Stomach (tissue), 9 donors: ENCODE measurements around the gene VASH1. TPM values are rescaled to one million over a fixed set of nuclear protein-coding genes. Genes with fewer than 3 reads are reported as not detected.

ENCODE experiments used
- DNase-seq, 2 donors: peaks; one replicate each; pipeline versions ENCODE4 v3.0.0 to v3.0.0-alpha.2; 2013 to 2019
- H3K27ac ChIP-seq, 5 donors: fragments of 200-600 bp in 4 of 5; sonication (generic) in 4 of 5; one replicate each; pipeline ENCODE4 v1.5.1; 2013 to 2019; ENCODE audit warnings: mild to moderate bottlenecking in 1 of 5, moderate library complexity in 1 of 5
- H3K27me3 ChIP-seq, 3 donors: fragments of 200-600 bp; sonication (generic); one replicate each; pipeline ENCODE4 v1.5.1; 2017 to 2019; ENCODE audit warnings: mixed run types in 1 of 3
- H3K36me3 ChIP-seq, 4 donors: fragments of 200-600 bp; sonication (generic); 1 replicate in 3 of 4; 2 replicates in 1 of 4; pipeline ENCODE4 v1.5.1; 2016 to 2019
- H3K4me1 ChIP-seq, 4 donors: fragments of 200-600 bp; sonication (generic); one replicate each; pipeline ENCODE4 v1.5.1; 2016 to 2019
- H3K4me3 ChIP-seq, 4 donors: fragments of 200-600 bp; sonication (generic) in 3 of 4; one replicate each; pipeline ENCODE4 v1.5.1; 2016 to 2019; ENCODE audit warnings: mild to moderate bottlenecking in 1 of 4
- H3K9me3 ChIP-seq, 4 donors: fragments of 200-600 bp; sonication (generic); one replicate each; pipeline ENCODE4 v1.5.1; 2016 to 2019
- CTCF ChIP-seq, 7 experiments: fragments of 450-650 bp in 4 of 7; fragments of 200-600 bp in 3 of 7; sonication (generic) in 3 of 7; IDR thresholded peaks; one replicate each; pipeline ENCODE4 v1.5.1; 2016 to 2019; ENCODE audit warnings: antibody characterized with exemption in 7 of 7, control low read depth in 2 of 7, mild to moderate bottlenecking in 1 of 7
- EP300 ChIP-seq: sonication (generic); formaldehyde crosslinking; IDR thresholded peaks from one replicate; pipeline ENCODE4 v1.6.1; 2017; ENCODE audit warnings: antibody characterized with exemption
- POLR2A ChIP-seq, 4 donors: fragments of 450-650 bp; IDR thresholded peaks; one replicate each; pipeline ENCODE4 v1.6.1; 2016; ENCODE audit warnings: antibody characterized with exemption in 4 of 4, control low read depth in 2 of 4, mild to moderate bottlenecking in 1 of 4, moderate library complexity in 1 of 4
- POLR2AphosphoS5 ChIP-seq, 3 donors: sonication (generic); formaldehyde crosslinking; IDR thresholded peaks; one replicate each; pipeline ENCODE4 v1.6.1; 2016; ENCODE audit warnings: antibody characterized with exemption in 3 of 3
- WGBS, 5 donors: extraction: QIAGEN DNeasy Blood & Tissue Kit in 3 of 5; methylation state at CpG; one replicate each; pipeline versions ENCODE4 v1.1.5 to v1.1.7; 2013 to 2018; 5-methylcytosine and 5-hydroxymethylcytosine counted together
- intact Hi-C: fragments of 100-400 bp; cut with DNase I; formaldehyde crosslinking; loops from one replicate; pipeline ENCODE4 v1.15.1; 2023; ENCODE audit warnings: low total_unique reads
- polyA plus RNA-seq, 3 donors: library from polyadenylated mRNA; stranded (reverse); fragments of 200-250 nt; gene quantifications; one replicate each; pipeline ENCODE4 v1.2.3, GENCODE V29; 2013
- total RNA-seq, 5 donors: library from RNA; depleted of rRNA; stranded (reverse); fragments of >200 nt; gene quantifications; one replicate each; pipeline versions ENCODE4 v1.1.0 to v1.2.3, GENCODE V29; 2014 to 2016
- donor health status: healthy with polysubstance abuse.
- donor health status: Bipolar disorder and iron deficiency.
- donor health status: healthy.

VASH1 gene
- total and polyA plus RNA-seq, 8 donors, result 2.7 to 15.4 (median 9.7) TPM

- peak overlapping the region in 2 of 5 donors; percentile 76 to 79 for H3K27ac ChIP-seq
- no peaks in the 10 kb centered on the region for H3K9me3 ChIP-seq
- H3K36me3 ChIP-seq, result peaks cover 0 to 15% (median 0%) of the 10 kb centered on the region in 4 donors
- DNase-seq, result no peak
- TF ChIP-seq CTCF (IDR thresholded peaks at IDR 0.05) (no peak), EP300 (no peak), POLR2AphosphoS5 (IDR thresholded peaks at IDR 0.05) (no peak), POLR2A (IDR thresholded peaks at IDR 0.05) (no peak)
- no peak overlapping the region for H3K4me3 ChIP-seq
- no peaks in the 10 kb centered on the region for H3K27me3 ChIP-seq
- intact Hi-C loops, result no loop called here
- peaks cover 0 to 31% (median 14%) of the 10 kb centered on the region in 4 donors for H3K4me1 ChIP-seq
- 84 to 91% (median 87%) methylated on average over 9 of the region's 9 CpGs for WGBS, 5 donors
These were observed 10.2 kb downstream of the VASH1 start for GRCh38 chr14:76771437-76771980.

GRCh38 chr14:76772300-76773187 lies 11.3 kb downstream of the VASH1 start:
- H3K27ac ChIP-seq, result peak overlapping the region in 4 of 5 donors; percentile 30 to 79 (median 64)
- H3K4me1 ChIP-seq, result peaks cover 0 to 35% (median 14%) of the 10 kb centered on the region in 4 donors
- 44 to 59% (median 54%) methylated on average over 8 to 13 of the region's 13 CpGs for WGBS, 5 donors
- H3K9me3 ChIP-seq, result no peaks in the 10 kb centered on the region
- DNase-seq, result peak in 1 of 2 donors; percentile 83
- no peaks in the 10 kb centered on the region for H3K27me3 ChIP-seq
- peaks cover 0 to 15% (median 0%) of the 10 kb centered on the region in 4 donors for H3K36me3 ChIP-seq
- TF ChIP-seq CTCF (IDR thresholded peaks at IDR 0.05), result no peak
- TF ChIP-seq POLR2A (IDR thresholded peaks at IDR 0.05), result no peak
- no peak for TF ChIP-seq POLR2AphosphoS5 (IDR thresholded peaks at IDR 0.05)
- TF ChIP-seq EP300, result no peak
- intact Hi-C loops, result no loop called here
- H3K4me3 ChIP-seq, result peak overlapping the region in 1 of 4 donors; percentile 9

- peak in 1 of 2 donors; percentile 81 for DNase-seq
- Histone ChIP-seq H3K9me3 (no peaks in the 10 kb centered on the region), H3K27me3 (no peaks in the 10 kb centered on the region), H3K27ac (peak overlapping the region; percentile 11 to 79 (median 52)), H3K4me3 (peak overlapping the region in 1 of 4 donors; percentile 9), H3K36me3 (peaks cover 0 to 17% (median 0%) of the 10 kb centered on the region in 4 donors), H3K4me1 (peaks cover 0 to 34% (median 12%) of the 10 kb centered on the region in 4 donors)
- intact Hi-C loops, result no loop called here
- 23 to 43% (median 25%) methylated on average over 8 of the region's 8 CpGs for WGBS, 5 donors
- no peak for TF ChIP-seq EP300
- no peak for TF ChIP-seq POLR2AphosphoS5 (IDR thresholded peaks at IDR 0.05)
- TF ChIP-seq POLR2A (IDR thresholded peaks at IDR 0.05), result no peak
- no peak for TF ChIP-seq CTCF (IDR thresholded peaks at IDR 0.05)
These were observed 12.1 kb downstream of the VASH1 start for GRCh38 chr14:76773188-76773885.
